Activated naive CD8-positive, alpha-beta T cell treated with anti-CD3 and anti-CD28 coated beads, Interleukin-2, amount 10 ng/mL, durations not matched to agents 7 days and 5 days (primary cell): ENCODE results near the gene RRP1. TPM values are rescaled to one million over a fixed set of nuclear protein-coding genes. Genes with fewer than 3 reads are reported as not detected.

ENCODE experiments used
- ATAC-seq: fragments of 150-1000 bp; cut with Tn5 transposase; one replicate; pipeline ENCODE4 v1.10.0; 2021; ENCODE audit warnings: low read depth, moderate library complexity
- POLR2A ChIA-PET: fragments of 350-600 bp; sonication (Branson Sonifier 250); formaldehyde crosslinking; loops from one replicate; lab custom pipeline; 2021; ENCODE audit warnings: antibody characterized with exemption; lab: Charles Lee
- DNase-seq: peaks from one replicate; pipeline ENCODE4 v3.0.0; 2021
- H3K27ac Mint-ChIP-seq: one replicate; pipeline ENCODE4 v1.8.0; 2022; ENCODE audit warnings: mild to moderate bottlenecking, mixed read lengths
- H3K27me3 Mint-ChIP-seq: one replicate; pipeline ENCODE4 v1.8.0; 2022; ENCODE audit warnings: mild to moderate bottlenecking, moderate library complexity, mixed read lengths
- H3K36me3 Mint-ChIP-seq: one replicate; pipeline ENCODE4 v1.8.0; 2021; ENCODE audit warnings: mild to moderate bottlenecking, mixed read lengths
- H3K4me1 Mint-ChIP-seq: one replicate; pipeline ENCODE4 v1.8.0; 2021; ENCODE audit warnings: mixed read lengths
- H3K4me3 Mint-ChIP-seq: one replicate; pipeline ENCODE4 v1.8.0; 2022; ENCODE audit warnings: mild to moderate bottlenecking, moderate library complexity, mixed read lengths
- H3K9me3 Mint-ChIP-seq: one replicate; pipeline ENCODE4 v1.8.0; 2021; ENCODE audit warnings: mixed read lengths
- total RNA-seq, 2 experiments: library from RNA; stranded (reverse); gene quantifications; one replicate each; pipeline ENCODE4 v1.2.3, GENCODE V29; 2021

RRP1 gene
- total RNA-seq, 2 experiments from 2014 or later, result 28.1 to 28.6 TPM

DNA sequence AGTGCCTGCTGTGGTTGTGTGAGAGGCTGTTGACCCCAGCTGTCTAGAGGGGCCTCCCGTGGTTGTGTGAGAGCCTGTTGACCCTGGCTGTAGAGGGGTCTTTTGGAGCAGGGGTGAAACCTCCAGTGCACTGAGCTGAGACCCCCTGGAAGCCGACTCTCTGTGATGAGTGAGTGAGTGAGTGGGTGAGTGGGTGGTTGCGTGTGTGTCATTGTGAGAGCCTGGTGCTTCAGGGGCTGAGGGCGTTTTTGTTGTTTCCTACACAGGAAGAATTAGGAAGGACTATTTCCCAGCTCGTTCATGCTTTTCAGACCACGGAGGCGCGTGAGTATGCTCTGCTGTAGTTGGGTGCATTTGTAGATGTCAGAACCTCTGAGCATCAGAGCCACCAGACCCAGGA is 3.0 kb downstream of the RRP1 start:
- peaks cover 15% of the 10 kb centered on the region for H3K4me1 Mint-ChIP-seq
- POLR2A ChIA-PET, result no interaction called here
- no peaks in the 10 kb centered on the region for H3K27me3 Mint-ChIP-seq
- no peak overlapping the region for H3K27ac Mint-ChIP-seq
- DNase-seq, result no peak
- H3K36me3 Mint-ChIP-seq, result peaks cover 14% of the 10 kb centered on the region
- no peaks in the 10 kb centered on the region for H3K9me3 Mint-ChIP-seq
- no peak overlapping the region for H3K4me3 Mint-ChIP-seq
- ATAC-seq, result no peak

DNA sequence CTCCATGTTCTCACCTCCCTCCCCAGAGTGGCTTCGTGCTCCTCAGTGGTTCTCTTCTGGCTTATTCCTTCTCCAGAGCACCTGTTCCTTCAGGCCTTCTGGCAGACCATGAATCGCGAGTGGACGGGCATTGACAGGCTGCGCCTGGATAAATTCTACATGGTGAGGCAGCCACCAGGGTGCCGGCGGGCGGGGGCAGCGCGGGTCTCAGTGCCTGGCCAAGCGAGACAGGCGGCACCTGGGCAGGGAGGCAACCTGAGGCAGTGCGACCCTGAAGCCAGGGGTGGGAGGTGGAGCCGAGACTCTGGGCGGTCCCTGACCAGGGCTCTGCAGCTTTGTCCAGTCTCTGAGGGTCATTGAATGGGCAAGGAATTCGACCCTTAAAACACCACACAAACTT is 3.9 kb downstream of the RRP1 start:
- no peak overlapping the region for H3K4me3 Mint-ChIP-seq
- POLR2A ChIA-PET, result no interaction called here
- no peak overlapping the region for H3K27ac Mint-ChIP-seq
- H3K4me1 Mint-ChIP-seq, result peaks cover 15% of the 10 kb centered on the region
- no peak for DNase-seq
- H3K36me3 Mint-ChIP-seq, result peaks cover 16% of the 10 kb centered on the region
- no peak for ATAC-seq
- no peaks in the 10 kb centered on the region for H3K27me3 Mint-ChIP-seq
- no peaks in the 10 kb centered on the region for H3K9me3 Mint-ChIP-seq

DNA sequence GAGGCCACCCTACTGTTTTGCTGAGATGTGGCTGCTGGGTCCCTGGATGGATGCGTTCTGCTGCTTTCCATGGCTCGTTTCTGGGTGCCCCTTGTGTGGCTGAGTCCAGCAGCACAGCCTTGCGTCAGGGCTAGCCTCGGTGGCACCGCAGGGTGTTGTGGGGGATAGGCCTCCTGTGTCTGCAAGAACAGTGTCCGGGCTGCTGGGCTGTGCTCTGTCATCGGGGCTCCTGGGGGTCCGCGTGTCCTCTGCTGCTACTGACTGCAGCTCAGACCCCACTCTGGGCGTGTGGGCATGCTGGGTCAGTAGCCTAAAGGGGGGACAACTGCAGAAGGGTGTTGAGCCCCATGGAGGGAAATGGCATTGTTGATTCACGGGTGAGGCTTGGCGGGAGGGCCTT is 4.9 kb downstream of the RRP1 start:
- H3K27ac Mint-ChIP-seq, result no peak overlapping the region
- peaks cover 19% of the 10 kb centered on the region for H3K36me3 Mint-ChIP-seq
- H3K9me3 Mint-ChIP-seq, result no peaks in the 10 kb centered on the region
- H3K4me1 Mint-ChIP-seq, result peaks cover 15% of the 10 kb centered on the region
- no peak overlapping the region for H3K4me3 Mint-ChIP-seq
- H3K27me3 Mint-ChIP-seq, result no peaks in the 10 kb centered on the region
- ATAC-seq (no peak), DNase-seq (no peak)
- POLR2A ChIA-PET, result interaction anchor here (0.6 kb wide), 1 partner anchor 17 kb away, joined by 5 read pairs; no protein-coding TSS in a partner anchor

DNA sequence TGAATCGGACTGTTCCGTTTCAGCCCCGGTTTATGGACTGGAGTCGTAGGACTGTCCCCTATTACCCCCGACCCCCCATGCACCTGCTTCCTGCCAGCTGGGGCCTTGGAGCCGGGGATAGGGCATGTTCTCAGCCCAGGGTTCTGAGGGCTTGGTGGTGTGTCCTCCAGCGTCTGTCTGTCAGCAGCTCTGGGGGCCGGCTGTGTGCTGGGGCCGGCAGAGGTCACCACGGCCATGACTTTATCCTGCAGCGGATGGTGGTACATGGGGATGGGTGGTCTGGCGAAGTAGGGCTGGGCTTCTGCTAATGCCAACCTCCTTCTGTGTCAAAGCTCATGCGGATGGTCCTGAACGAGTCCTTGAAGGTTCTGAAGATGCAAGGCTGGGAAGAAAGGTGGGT is 5.5 kb downstream of the RRP1 start:
- no peaks in the 10 kb centered on the region for H3K9me3 Mint-ChIP-seq
- peaks cover 15% of the 10 kb centered on the region for H3K4me1 Mint-ChIP-seq
- DNase-seq, result no peak
- no peak overlapping the region for H3K4me3 Mint-ChIP-seq
- H3K27me3 Mint-ChIP-seq, result no peaks in the 10 kb centered on the region
- ATAC-seq, result no peak
- POLR2A ChIA-PET, result no interaction called here
- H3K27ac Mint-ChIP-seq, result no peak overlapping the region
- H3K36me3 Mint-ChIP-seq, result peaks cover 19% of the 10 kb centered on the region

DNA sequence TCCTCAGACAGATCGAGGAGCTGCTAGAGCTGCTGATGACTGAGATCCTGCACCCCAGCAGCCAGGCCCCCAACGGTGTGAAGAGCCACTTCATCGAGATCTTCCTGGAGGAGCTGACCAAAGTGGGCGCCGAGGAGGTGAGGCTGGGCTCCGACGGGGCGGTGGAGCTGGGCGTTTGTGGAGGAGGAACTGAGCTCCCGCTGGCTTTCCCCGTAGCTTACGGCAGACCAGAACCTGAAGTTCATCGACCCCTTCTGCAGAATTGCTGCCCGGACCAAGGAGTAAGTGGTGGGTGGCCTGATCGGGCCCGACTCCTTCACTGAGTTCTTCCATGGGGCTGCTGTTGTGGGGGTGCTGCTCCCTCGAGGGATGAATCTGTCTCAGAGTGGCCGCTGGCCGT is 8.0 kb downstream of the RRP1 start:
- POLR2A ChIA-PET, result interaction anchor here (0.6 kb wide), 1 partner anchor 40 kb away, joined by 3 read pairs; no protein-coding TSS in a partner anchor
- H3K9me3 Mint-ChIP-seq, result no peaks in the 10 kb centered on the region
- ATAC-seq (no peak), DNase-seq (no peak)
- no peak overlapping the region for H3K27ac Mint-ChIP-seq
- no peak overlapping the region for H3K4me3 Mint-ChIP-seq
- H3K36me3 Mint-ChIP-seq, result peaks cover 19% of the 10 kb centered on the region
- no peaks in the 10 kb centered on the region for H3K4me1 Mint-ChIP-seq
- no peaks in the 10 kb centered on the region for H3K27me3 Mint-ChIP-seq

DNA sequence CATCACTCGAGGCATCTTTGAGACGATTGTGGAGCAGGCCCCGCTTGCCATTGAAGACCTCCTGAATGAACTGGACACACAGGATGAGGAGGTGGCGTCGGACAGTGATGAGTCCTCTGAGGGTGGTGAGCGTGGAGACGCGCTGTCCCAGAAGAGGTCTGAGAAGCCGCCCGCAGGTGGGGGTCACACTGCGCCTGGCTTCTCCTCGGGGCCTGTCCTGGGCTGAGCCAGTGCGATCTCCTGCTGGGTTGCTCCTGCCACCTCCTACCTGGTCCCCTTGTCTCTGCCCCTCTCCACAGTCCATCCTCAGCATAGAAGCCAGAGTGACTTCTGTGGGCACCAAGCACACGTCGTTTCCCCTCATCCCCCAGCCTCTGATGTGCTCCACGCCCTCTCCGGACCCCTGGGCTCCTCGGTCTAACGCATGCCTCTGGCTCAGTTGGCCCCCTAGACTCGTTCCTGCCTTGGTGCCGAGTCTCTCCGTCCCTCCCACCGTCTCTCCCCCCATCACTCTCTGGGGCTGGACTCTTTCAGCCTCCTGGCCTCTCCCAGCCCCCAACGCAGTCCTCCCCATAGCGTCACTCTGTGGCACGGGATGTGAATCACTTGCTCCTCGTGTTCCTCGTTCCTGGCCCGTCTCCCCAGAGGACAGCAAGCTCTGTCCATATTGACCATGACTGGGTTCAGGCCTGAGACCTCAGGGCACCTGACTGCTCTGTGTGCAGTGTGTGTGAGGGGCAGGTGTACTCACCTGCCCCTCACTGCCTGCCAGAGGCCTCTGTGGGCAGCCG is 8.7 kb downstream of the RRP1 start:
- Mint-ChIP-seq H3K9me3 (no peaks in the 10 kb centered on the region), H3K4me1 (no peaks in the 10 kb centered on the region), H3K36me3 (peaks cover 17% of the 10 kb centered on the region), H3K27me3 (no peaks in the 10 kb centered on the region), H3K4me3 (no peak overlapping the region), H3K27ac (peak overlapping the region; percentile 51)
- ATAC-seq (no peak), DNase-seq (no peak)
- POLR2A ChIA-PET, result interaction anchor here (0.9 kb wide), 1 partner anchor 8 kb away, joined by 3 read pairs; the partner anchor contains the start of gene RRP1

DNA sequence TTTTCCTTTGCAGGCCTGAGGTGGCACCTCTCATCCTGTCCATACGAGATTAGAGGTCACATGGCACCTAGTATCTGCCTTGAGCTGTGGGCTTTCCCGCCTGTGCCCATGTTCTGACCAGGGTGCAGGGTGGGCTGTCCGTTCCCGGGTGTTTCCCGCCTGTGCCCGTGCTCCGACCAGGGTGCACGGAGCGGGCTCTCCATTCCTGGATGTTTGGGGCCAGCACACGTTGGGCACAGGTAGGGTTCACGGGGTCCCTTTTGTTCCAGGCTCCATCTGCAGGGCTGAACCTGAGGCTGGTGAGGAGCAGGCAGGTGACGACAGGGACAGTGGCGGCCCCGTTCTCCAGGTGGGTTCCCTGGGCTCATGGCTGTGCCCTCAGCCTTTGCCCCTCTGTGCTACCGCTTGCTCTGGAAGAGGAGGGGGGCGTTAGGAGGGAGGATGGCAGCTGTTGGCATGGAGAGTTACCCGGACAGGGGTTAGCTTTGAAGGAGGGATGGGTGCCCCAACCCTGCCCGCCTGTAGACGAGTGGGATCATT is 10.0 kb downstream of the RRP1 start:
- DNase-seq, result no peak
- Mint-ChIP-seq H3K4me3 (no peak overlapping the region), H3K9me3 (no peaks in the 10 kb centered on the region), H3K27me3 (no peaks in the 10 kb centered on the region), H3K4me1 (no peaks in the 10 kb centered on the region), H3K27ac (no peak overlapping the region), H3K36me3 (peaks cover 14% of the 10 kb centered on the region)
- POLR2A ChIA-PET, result interaction anchor here (0.9 kb wide), 1 partner anchor 9 kb away, joined by 3 read pairs; the partner anchor contains the start of gene RRP1
- ATAC-seq, result no peak

DNA sequence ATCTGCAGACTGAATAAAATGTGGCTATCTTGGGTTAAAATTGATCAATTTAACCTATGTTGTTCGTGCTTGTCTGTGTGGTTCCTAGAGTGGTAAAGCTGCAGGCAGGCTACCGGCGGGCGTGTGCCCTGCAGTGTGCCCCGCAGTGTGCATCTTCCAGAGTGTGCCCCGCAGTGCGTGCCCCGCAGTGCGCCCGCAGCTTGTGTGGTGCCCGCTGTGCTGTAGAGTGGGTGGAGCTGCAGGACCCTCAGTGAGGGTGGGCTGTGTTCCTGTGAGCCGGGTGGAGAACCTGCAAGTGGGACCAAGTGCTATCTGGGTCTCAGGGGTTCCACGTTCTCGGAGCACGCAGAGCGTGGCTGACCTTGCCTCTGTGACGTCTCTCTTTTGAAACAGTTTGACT is 10.7 kb downstream of the RRP1 start:
- Mint-ChIP-seq H3K9me3 (no peaks in the 10 kb centered on the region), H3K27ac (no peak overlapping the region), H3K27me3 (no peaks in the 10 kb centered on the region), H3K4me1 (no peaks in the 10 kb centered on the region), H3K36me3 (peaks cover 14% of the 10 kb centered on the region), H3K4me3 (no peak overlapping the region)
- ATAC-seq, result no peak
- no peak for DNase-seq
- POLR2A ChIA-PET, result interaction anchor here (0.9 kb wide), 1 partner anchor 11 kb away, joined by 3 read pairs; the partner anchor contains the start of gene RRP1

DNA sequence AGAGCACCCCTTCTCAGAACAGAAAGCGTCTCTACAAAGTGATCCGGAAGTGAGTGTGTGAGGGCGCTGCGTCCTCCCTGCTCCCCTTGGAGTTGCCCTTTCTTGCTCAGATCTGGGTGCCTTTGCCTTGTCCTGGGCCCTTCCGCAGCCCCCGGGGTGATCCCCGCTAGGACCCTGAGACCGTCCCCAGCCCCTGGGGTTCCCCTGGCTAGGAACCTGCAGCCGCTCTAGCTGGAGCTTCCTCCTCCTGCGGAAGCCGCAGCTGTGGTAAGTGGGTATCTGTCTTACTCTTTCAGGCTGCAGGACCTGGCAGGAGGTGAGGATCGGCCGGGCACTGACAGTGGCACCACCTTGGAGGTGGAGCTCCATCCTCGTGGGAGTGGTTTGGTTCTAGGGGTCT is 11.2 kb downstream of the RRP1 start:
- Mint-ChIP-seq H3K4me1 (no peaks in the 10 kb centered on the region), H3K27ac (no peak overlapping the region), H3K27me3 (no peaks in the 10 kb centered on the region), H3K36me3 (peaks cover 14% of the 10 kb centered on the region), H3K9me3 (no peaks in the 10 kb centered on the region), H3K4me3 (no peak overlapping the region)
- ATAC-seq, result no peak
- POLR2A ChIA-PET, result interaction anchor here (0.9 kb wide), 1 partner anchor 11 kb away, joined by 3 read pairs; the partner anchor contains the start of gene RRP1
- DNase-seq, result no peak

DNA sequence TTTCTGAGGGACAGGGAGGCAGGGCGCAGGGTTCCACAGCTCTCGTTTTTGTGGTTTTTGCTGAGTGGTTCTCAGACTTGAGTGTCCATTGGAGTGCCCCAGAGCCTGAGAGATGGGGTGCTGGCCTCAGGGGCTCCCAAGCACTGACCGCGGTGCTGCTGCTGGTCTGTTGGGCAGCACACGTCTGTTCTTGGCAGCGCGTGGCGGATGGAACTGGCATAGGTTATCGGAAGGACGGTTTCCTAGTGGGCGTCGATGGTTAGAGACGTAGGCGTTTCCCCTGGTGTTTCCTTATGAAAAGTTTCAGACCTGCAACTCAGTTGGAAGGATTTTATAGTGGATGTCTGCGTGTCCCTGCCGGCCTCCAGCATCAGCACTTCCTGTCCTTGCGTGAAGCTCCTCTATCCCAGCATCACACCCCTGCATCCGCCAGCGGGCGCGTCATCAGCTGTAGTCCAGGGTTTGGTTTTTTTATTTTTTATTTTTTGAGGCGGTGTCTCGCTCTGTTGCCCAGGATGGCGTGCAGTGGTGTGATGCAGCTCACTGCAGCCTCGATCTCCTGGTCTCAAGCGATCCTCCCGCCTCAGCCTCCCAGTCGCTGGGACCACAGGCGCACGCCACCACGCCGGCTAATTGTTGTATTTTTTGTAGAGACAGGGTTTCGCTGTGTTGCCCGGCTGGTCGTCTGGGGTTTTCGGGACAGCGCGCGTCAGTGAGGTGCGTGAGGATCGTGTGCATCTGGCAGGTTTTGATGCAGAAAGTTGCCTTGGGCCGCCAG is 11.8 kb downstream of the RRP1 start:
- ATAC-seq, result no peak
- no peak overlapping the region for H3K27ac Mint-ChIP-seq
- H3K36me3 Mint-ChIP-seq, result peaks cover 14% of the 10 kb centered on the region
- DNase-seq, result no peak
- POLR2A ChIA-PET, result interaction anchor here (0.9 kb wide), 1 partner anchor 12 kb away, joined by 3 read pairs; the partner anchor contains the start of gene RRP1
- H3K9me3 Mint-ChIP-seq, result no peaks in the 10 kb centered on the region
- no peak overlapping the region for H3K4me3 Mint-ChIP-seq
- no peaks in the 10 kb centered on the region for H3K27me3 Mint-ChIP-seq
- H3K4me1 Mint-ChIP-seq, result no peaks in the 10 kb centered on the region

DNA sequence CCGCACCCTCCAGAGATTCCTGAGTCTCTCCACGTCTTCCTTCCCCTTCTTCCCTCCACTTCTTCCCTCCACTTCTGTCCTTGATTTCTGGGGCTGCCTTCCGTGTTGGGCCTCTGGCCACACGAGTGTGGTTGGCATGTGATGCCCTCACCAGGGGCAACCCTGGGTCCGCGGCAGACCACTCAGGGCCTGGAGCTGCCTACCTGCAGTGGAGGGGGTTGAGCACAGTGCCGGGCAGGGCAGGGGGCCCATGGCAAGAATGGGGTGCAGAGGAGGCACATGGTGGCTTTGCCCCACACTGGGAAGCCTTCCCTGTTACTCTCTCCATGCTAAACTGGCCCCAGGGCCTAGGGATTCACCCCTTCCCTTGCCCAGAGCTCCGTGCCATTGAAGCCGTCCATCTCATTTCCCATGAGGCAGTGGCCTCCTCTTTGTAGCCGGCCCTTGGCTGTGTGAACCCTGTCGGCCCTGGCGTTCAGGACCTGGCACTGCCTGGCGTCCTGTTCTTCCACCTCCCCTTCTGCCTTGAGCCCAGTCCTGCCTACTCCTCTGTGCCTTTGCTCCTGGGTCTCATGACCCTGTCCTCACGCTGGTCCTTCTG is 13.4 kb downstream of the RRP1 start:
- Mint-ChIP-seq H3K4me1 (no peaks in the 10 kb centered on the region), H3K27me3 (no peaks in the 10 kb centered on the region), H3K36me3 (peaks cover 10% of the 10 kb centered on the region), H3K4me3 (no peak overlapping the region), H3K9me3 (no peaks in the 10 kb centered on the region), H3K27ac (no peak overlapping the region)
- DNase-seq (no peak), ATAC-seq (no peak)
- POLR2A ChIA-PET, result no interaction called here

DNA sequence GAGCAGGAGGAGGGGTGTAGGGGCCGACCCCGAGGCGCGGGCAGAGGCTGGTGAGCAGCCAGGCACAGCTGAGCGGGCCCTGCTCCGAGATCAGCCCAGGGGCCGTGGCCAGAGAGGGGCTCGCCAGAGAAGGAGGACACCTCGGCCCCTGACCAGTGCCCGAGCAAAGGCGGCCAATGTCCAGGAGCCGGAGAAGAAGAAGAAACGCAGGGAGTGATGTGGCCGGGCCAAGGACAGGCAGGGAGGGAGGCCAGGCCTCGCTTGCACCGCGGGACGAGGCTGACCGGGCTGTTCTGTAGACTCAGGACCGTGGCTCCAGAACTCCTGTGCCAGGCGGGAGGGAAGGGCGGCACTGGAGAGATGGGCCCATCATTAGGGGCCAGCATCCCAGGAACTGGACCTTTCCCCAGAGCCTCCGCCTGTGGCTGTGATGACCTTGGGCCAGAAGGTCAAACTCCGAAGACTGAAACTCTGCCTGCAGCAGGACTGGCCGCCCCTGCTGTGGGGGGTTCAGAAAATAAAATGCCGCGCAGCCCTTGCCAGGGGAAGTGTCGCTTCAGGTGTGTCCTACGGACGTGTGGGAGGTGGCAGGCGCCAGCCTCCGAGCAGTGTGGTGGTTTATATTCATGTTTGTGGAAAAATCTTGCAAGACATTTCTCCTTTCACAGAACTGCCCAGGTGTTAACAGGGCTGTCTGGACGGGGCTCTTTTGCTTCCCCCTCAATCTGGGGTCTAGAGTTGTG is 14.4 kb downstream of the RRP1 start:
- ATAC-seq (no peak), DNase-seq (no peak)
- peak overlapping the region; percentile 30 for H3K27ac Mint-ChIP-seq
- no peaks in the 10 kb centered on the region for H3K4me1 Mint-ChIP-seq
- no peaks in the 10 kb centered on the region for H3K9me3 Mint-ChIP-seq
- H3K36me3 Mint-ChIP-seq, result peaks cover 5% of the 10 kb centered on the region
- POLR2A ChIA-PET, result no interaction called here
- H3K27me3 Mint-ChIP-seq, result no peaks in the 10 kb centered on the region
- no peak overlapping the region for H3K4me3 Mint-ChIP-seq
